ENCODE measurements around the gene ARHGEF17. TPM values are rescaled to one million over a fixed set of nuclear protein-coding genes. Genes with fewer than 3 reads are reported as not detected.

Gene ARHGEF17
- total and polyA plus RNA-seq, 2 of the 8 experiments (the other 6 are each of a cell fraction or from before 2014, with no cell fraction given) = 11.3 to 14.6 TPM

- TF ChIP-seq ATF3 (IDR thresholded peaks at IDR 0.05; ENCODE audit: insufficient read depth, low read depth, low read length) (no peak), TBP (IDR thresholded peaks at IDR 0.05; ENCODE audit: low read depth, low read length) (no peak), POLR2A (IDR thresholded peaks at IDR 0.05; ENCODE audit: control extremely low read depth in 1 of 2, low read depth in 2 of 2, low read length in 2 of 2) (no peak), RAD21 (IDR thresholded peaks at IDR 0.05 in 1 of 2, conservative IDR thresholded peaks at IDR 0.05 in 1 of 2; ENCODE audit: low read depth in 2 of 2, low read length in 2 of 2) (no peak), CREB1 (IDR thresholded peaks at IDR 0.05) (no peak)
Observed at GRCh38 chr11:73344191-73344607, 36.1 kb downstream of the ARHGEF17 start (continued).

Data from H1 (cell line).